Left ventricle myocardium inferior (tissue), 1 donor: ENCODE data around the gene SERPINA9. TPM values are rescaled to one million over a fixed set of nuclear protein-coding genes. Genes with fewer than 3 reads are reported as not detected.

Experiments
- DNase-seq: peaks from one replicate; pipeline ENCODE4 v3.0.0-alpha.2; 2020
- H3K27ac ChIP-seq: fragments of 200-600 bp; replicated peaks from 2 replicates; pipeline ENCODE4 v1.8.0; 2021
- H3K27me3 ChIP-seq: fragments of 200-600 bp; 2 replicates; pipeline ENCODE4 v1.8.0; 2021; ENCODE audit warnings: low read depth
- H3K36me3 ChIP-seq: fragments of 200-600 bp; 2 replicates; pipeline ENCODE4 v1.8.0; 2021
- H3K4me1 ChIP-seq: fragments of 200-600 bp; 2 replicates; pipeline ENCODE4 v1.8.0; 2021
- H3K4me3 ChIP-seq: fragments of 200-600 bp; 2 replicates; pipeline ENCODE4 v1.8.0; 2021; ENCODE audit warnings: mild to moderate bottlenecking, moderate library complexity
- H3K9me3 ChIP-seq: fragments of 200-600 bp; replicated peaks from 2 replicates; pipeline ENCODE4 v1.8.0; 2021
- CTCF ChIP-seq: fragments of 200-600 bp; IDR thresholded peaks from 2 replicates; pipeline ENCODE4 v1.8.0; 2021; ENCODE audit warnings: antibody characterized with exemption, mild to moderate bottlenecking, borderline replicate concordance
- intact Hi-C: fragments of 100-400 bp; cut with micrococcal nuclease; formaldehyde crosslinking; loops from one replicate; pipeline ENCODE4 v1.11.0; 2022
- total RNA-seq: library from RNA; stranded (reverse); fragmentation: NEBNext Ultra II Directional; extraction: Animal tissue kit (Norgen Biotek cat#: 25700); gene quantifications from one replicate; pipeline ENCODE4 v1.2.1, GENCODE V29; 2021
- donor health status: DM: no; HTN: yes; CAD: no; lungs with severe emphysema.

SERPINA9 gene
- total RNA-seq, 1 donor from 2014 or later: not detected

GRCh38 chr14:94439453-94440057 lies 36.4 kb downstream of the SERPINA9 start:
- no peaks in the 10 kb centered on the region for H3K9me3 ChIP-seq
- DNase-seq: no peak
- H3K36me3 ChIP-seq: no peaks in the 10 kb centered on the region
- TF ChIP-seq CTCF: no peak
- no peak overlapping the region for H3K27ac ChIP-seq
- intact Hi-C loops: no loop called here
- no peak overlapping the region for H3K4me3 ChIP-seq
- peaks cover 87% of the 10 kb centered on the region for H3K27me3 ChIP-seq
- H3K4me1 ChIP-seq: no peaks in the 10 kb centered on the region

GRCh38 chr14:94428610-94429009 lies 47.4 kb downstream of the SERPINA9 start:
- intact Hi-C loops: no loop called here
- DNase-seq: no peak
- TF ChIP-seq CTCF: no peak
- Histone ChIP-seq H3K27ac (no peak overlapping the region), H3K4me3 (no peak overlapping the region), H3K36me3 (no peaks in the 10 kb centered on the region), H3K27me3 (peaks cover 68% of the 10 kb centered on the region), H3K4me1 (no peaks in the 10 kb centered on the region), H3K9me3 (peaks cover 8% of the 10 kb centered on the region)

GRCh38 chr14:94427016-94427613 lies 48.9 kb downstream of the SERPINA9 start:
- Histone ChIP-seq H3K27ac (no peak overlapping the region), H3K9me3 (peaks cover 8% of the 10 kb centered on the region), H3K36me3 (no peaks in the 10 kb centered on the region), H3K4me1 (no peaks in the 10 kb centered on the region), H3K4me3 (no peak overlapping the region), H3K27me3 (peaks cover 83% of the 10 kb centered on the region)
- no peak for TF ChIP-seq CTCF
- no peak for DNase-seq
- intact Hi-C loops: no loop called here

- intact Hi-C loops: no loop called here
- Histone ChIP-seq H3K27me3 (peaks cover 89% of the 10 kb centered on the region), H3K4me3 (no peak overlapping the region), H3K4me1 (no peaks in the 10 kb centered on the region), H3K27ac (no peak overlapping the region), H3K9me3 (peaks cover 7% of the 10 kb centered on the region), H3K36me3 (no peaks in the 10 kb centered on the region)
- TF ChIP-seq CTCF: no peak
- DNase-seq: no peak
These were observed 49.5 kb downstream of the SERPINA9 start for GRCh38 chr14:94426526-94426925.

GRCh38 chr14:94424371-94424770 lies 51.6 kb downstream of the SERPINA9 start:
- no peak for TF ChIP-seq CTCF
- intact Hi-C loops: no loop called here

More at GRCh38 chr14:94424371-94424770, 51.6 kb downstream of the SERPINA9 start:
- Histone ChIP-seq H3K27me3 (peaks cover 92% of the 10 kb centered on the region), H3K36me3 (no peaks in the 10 kb centered on the region), H3K4me3 (no peak overlapping the region), H3K9me3 (no peaks in the 10 kb centered on the region), H3K27ac (no peak overlapping the region), H3K4me1 (no peaks in the 10 kb centered on the region)
- DNase-seq: no peak
